HG02970 (cell line): ENCODE data around the gene FNBP1.
A peak's percentile ranks its signal among the peaks of the same experiment; 100 is the strongest.
"Not testable (repeated sequence)": the region's sequence is repeated elsewhere in the genome, so short reads cannot be mapped to it uniquely, and the experiment has no call there.

Experiments
- ATAC-seq: cut with Tn5 transposase; IDR thresholded peaks from one replicate; pipeline ENCODE4 v1.9.1; 2021; ENCODE audit warnings: mild to moderate bottlenecking, moderate library complexity, moderate number of reproducible peaks; ENCODE audit not compliant: unreplicated experiment, low FRiP score

The FNBP1 gene

DNA sequence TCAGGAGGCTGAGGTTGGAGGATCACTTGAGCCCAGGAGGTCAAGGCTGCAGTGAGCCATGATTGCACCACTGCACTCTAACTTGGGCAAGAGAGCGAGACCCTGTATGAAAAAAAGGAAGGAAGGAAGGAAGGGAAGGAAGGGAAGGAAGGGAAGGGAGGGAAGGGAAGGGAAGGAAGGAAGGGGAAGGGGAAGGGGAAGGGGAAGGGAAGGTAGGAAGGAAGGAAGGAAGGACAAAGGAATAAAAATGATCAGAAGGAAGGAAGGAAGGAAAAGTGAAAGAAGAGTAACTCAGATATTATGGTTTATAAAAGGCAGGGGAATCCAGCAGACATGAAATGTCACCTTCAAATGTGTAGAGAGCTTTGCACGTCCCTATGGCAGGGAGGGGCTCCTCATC is 143.4 kb downstream of the FNBP1 start:
- ATAC-seq = no peak

GRCh38 chr9:129898185-129898584 is 144.8 kb downstream of the FNBP1 start:
- ATAC-seq = no peak

GRCh38 chr9:129897263-129897662 is 145.7 kb downstream of the FNBP1 start:
- no peak for ATAC-seq

DNA sequence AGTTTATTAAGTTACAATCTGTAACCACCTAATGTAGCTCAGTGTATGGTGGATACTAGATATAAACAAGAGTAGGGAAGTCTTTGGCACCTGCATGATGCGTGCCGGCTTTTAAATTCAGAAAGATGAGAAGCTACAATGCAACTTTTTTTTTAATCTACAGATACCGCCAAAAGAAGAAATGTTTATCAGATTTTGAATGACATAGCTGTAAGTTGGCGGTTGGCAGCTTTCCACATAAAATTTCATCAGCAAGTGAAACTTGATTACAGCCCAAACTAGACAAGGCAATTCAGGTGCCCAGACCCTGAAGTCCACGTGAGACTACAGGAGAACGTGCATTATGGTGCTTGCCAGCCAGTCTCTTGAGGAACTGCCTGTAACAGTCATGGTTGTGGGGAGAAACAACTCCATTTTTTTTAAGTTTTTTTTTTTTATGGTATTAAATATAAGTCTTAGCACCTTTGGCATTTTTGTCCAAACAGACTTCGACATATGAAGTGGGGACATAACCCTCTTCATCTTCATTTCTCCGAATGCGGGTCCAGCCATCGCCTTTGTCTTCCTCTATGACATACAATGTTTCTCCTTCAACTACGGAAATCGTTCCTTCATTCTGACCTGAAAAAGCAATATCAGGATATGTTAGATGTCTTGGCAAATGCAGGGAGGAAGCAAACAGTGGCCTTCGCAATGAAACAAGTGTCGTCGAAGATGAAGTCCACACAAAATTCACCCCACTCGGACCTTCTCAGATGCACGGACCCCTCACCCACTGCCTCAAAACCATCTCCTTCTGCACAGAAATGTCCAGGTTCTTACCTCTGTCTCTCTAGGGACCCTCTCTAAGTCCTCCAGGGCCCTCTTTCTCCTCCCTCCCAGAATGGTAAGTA is 147.4 kb downstream of the FNBP1 start:
- no peak for ATAC-seq

- no peak for ATAC-seq
These were observed 148.7 kb downstream of the FNBP1 start for GRCh38 chr9:129894120-129894823.

GRCh38 chr9:129891569-129891968 is 151.4 kb downstream of the FNBP1 start:
- no peak for ATAC-seq

DNA sequence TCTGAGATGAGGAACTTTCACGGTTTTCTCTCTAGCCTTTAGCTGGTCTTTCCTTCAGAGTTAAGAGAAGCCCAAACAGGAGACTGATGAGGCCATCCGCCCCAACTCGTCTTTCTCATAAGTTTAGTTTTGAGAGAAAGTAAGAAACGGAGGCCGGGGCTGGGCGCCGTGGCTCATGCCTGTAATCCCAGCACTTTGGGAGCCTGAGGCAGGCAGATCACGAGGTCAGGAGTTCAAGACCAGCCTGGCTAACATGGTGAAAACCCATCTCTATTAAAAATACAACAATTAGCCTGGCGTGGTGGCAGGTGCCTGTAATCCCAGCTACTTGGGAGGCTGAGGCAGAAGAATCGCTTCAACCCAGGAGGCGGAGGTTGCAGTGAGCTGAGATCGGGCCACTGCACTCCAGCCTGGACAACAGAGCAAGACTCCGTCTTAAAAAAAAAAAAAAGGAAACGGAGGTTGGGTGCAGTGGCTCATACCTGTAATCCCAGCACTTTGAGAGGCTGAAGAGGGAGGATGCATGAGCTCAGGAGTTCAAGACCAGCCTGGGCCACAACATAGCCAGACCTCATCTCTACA is 152.2 kb downstream of the FNBP1 start:
- ATAC-seq = not testable (repeated sequence)

GRCh38 chr9:129889941-129890717 is 152.9 kb downstream of the FNBP1 start:
- no peak for ATAC-seq

GRCh38 chr9:129889122-129889940 is 153.7 kb downstream of the FNBP1 start:
- ATAC-seq = no peak

DNA sequence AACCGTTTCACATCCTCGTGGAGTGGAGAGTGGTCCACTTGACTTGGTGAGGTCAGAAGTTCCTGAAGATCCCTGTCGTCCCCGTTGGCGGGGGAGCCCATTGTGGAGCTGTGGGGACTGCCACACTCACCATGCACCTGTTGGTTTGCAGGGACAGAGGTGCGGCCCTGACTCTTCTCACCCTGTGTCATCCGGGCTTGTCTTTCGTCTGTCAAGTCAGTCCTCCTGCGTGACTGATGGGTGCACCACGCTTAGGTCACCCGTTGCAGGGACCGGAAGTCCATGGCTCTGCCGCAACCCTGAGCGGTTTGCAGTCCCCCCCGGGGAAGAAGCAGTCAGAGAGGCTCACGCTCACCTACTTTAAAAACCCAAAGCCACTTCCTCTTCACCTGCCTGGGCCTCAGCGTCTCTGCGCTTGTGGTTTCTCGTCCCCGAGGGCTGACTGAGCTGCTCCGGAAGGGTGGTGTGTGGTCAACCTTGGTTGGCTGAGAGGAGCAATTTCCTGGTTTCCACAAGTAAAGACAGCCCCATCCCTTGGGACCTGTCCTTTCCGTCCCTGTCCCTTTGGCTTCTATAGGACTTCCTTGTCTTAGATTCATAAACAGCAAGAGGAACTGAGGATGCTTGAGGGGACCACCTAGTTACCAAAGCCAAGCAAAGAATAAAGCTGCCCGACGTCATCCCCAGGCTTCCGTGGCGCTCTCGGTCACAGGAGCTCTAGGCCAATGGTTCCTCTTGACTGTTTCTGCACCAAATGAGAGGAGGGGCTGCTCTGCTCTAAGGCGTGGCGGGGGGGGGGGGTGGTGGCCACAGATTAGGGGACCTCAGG is 154.5 kb downstream of the FNBP1 start:
- ATAC-seq = peak; percentile 50

DNA sequence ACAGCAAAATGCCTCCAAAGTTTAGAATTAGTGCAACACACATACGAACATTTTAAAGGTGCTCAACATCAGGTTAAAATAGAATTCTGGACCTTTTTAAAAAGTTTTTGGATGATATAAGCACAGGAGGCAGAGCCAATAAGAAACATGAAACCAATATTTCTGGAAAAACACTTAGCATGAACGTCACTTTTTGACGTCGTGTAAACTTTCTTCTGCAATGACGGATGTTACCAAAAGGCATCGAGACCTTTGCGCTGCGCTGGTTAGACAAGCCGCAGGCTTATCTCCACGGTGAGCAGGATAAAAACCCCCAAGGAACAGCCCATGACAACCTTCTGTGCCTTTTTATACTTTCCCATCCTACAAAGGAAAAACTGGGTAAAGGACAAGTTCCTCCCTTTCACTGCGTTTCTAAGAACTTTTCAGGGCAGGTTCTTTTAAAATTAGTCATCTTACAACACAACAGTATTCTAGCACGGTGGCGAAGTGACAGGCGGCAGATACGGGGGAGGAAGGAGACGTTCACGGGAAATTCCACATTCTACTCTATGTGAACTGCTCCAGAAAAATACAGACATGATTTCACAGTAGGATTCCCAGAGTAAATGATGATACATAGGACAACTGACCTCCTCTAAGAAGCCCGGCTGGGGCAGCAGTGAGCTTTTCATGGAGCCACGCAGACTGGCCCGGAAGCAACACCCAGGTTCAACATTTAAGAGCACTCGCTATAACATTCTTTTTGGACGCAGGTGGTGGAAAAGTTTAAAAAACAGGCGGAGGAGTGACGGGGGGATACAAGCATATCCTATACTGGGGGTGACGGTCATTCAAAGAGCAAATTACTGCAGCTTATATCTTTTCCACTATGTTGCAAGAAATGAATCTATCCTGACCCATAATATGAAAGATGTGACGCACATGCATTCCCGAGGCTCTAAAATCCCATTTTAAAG is 155.4 kb downstream of the FNBP1 start:
- ATAC-seq = no peak

DNA sequence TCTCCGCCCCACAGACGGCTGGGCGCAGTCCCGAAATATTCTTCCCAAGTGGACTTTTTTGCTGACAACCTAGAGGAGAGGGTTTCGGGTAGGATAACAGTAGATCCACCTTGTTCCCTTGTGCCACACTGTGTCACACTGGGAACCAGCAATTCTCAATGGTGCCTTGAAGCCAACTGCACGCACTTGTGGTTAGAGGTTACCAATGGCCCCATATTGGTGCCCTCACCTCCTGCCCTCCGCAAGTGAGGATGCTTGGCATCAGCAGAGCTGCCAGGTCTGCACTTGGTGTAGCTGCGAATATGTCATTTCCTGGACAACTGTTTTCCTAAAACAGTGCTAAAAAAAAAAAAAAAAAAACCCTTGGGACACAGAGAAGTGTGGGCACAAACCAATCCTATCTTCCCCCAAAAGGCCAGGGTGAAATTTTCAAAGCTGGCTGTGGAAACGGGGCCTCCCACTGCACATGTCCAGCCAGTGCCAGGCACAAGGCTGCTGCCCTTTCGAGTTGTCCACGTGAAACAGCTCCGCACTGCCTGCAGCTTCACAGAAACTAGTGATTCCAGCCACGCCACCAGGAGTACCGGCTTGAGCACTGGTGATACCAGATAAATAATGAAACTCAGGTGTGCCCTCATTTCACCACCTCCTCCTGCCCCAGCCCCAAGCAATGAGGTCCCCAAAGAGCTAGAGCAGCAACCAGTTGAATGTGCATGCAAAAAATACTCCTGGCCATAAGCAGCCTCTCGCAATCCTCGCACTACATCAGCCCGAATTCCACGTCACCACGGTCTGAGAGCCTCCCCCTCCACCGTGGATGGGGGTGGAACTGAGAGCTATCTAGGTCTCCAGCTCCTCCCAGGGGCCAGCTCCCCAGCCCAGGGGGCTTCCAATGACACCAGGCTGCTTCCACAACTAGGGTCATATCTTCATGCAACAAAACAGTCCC is 156.5 kb downstream of the FNBP1 start:
- no peak for ATAC-seq

- peak; percentile 26 for ATAC-seq
These were observed 157.3 kb downstream of the FNBP1 start for GRCh38 chr9:129885670-129886106.

- ATAC-seq = no peak
These were observed 157.8 kb downstream of the FNBP1 start for GRCh38 chr9:129885018-129885669.

DNA sequence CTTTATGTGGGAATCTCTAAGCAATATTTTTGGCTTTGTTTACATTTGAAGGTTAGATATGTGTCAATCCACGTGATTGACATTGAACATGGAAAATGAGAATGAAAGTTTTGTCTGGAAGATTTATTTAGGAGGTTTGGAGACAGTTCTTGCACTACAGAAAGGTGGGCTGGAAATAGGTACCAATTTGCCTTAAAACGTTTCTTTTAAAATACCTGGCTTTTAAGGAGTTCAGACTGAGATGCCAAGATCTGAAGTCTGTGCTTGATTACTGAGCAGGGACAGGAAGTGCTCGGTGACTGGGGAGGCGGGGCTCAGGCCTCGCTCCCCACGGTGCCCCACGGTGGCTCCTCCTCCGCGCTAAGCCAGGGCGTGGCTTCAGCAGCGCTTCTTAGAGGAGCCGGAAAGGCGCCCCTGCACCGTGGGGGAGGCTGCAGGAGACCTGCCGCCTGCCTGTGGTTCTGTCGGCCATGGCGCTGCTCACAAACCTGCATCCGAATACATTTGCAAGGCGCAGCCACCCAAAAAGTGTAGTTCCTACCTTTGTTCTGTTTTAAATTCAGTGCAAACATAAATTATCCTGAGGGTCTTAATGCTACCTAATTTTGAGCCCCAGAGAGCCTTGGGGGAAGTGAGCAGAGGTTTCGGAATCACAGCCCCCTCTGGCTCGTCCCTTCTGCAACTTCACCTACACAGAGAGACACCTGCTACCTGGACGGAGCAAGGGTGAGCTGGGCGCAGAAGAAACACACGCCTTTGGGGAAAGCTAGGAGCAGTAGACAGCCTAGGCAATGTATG is 158.6 kb downstream of the FNBP1 start:
- no peak for ATAC-seq
